DLD1 (cell line): ENCODE measurements around the gene NACC2.
"Not testable (repeated sequence)": the region's sequence is repeated elsewhere in the genome, so short reads cannot be mapped to it uniquely, and the experiment has no call there.

Experiments used
- in situ Hi-C: cut with HindIII; loops from 2 replicates; pipeline ENCODE4 v1.10.0; 2017; ENCODE audit warnings: low sequenced_read_pairs

The NACC2 gene

DNA sequence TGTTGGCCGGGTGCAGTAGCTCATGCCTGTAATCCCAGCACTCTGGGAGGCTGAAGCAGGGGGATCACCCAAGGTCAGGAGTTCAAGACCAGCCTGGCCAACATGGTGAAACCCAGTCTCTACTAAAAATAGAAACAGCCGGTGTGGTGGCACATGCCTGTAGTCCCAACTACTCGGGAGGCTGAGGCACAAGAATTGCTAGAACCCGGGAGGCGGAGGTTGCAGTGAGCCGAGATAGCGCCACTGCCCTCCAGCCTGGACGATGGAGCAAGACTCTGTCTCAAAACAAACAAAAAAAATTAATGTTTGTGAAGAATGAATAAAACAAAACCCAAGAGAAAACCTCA is 68.2 kb downstream of the NACC2 start:
- in situ Hi-C loops = not testable (repeated sequence)

- in situ Hi-C loops = no loop called here
These were observed 68.7 kb downstream of the NACC2 start for GRCh38 chr9:136026266-136026942.

DNA sequence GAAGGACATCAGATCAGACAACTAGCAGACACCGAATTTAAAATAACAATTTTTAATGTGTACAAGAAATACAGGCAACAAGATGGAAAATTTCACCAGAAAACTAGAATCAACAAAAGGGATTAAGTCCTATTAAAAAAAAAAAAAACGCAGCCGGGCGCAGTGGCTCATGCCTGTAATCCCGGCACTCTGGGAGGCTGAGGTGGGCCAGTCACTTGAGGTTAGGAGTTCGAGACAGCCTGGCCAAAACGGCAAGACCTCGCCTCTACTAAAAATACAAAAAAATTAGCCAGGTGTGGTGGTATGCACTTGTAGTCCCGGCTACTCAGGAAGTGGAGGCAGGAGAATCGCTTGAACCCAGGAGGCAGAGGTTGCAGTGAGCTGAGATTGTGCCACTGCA is 69.6 kb downstream of the NACC2 start:
- in situ Hi-C loops = no loop called here

DNA sequence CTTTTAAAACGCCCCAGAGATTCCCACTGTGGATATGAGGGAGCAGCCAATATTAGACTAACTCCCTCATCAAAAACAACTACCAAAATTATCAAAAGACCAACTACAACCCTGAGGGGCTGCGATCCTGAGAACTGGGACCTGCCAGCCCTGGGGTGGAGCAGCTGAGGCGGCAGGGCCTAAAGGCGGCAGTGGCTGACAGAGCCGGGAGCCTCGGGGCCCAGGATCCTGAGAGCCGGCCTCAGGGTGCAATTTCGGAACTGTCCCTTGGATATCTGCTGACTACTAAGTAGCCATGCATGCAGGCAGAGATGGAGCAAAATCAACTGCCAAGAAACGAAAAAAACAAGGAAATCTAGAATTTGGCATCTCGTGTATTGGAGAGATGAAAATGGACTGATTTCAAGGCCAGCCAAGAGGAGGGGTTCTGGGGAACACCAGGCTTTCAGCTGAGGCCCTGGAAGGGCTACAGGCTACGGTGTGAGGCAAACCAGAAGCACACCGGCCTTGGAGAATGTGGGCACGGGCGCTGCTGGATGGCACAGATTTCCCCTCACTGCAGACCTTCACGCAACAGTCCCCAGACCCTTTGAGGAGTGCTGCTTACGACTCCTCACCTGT is 70.3 kb downstream of the NACC2 start:
- in situ Hi-C loops = no loop called here

- in situ Hi-C loops = no loop called here
These were observed 70.8 kb downstream of the NACC2 start for GRCh38 chr9:136024286-136024685.

GRCh38 chr9:136023410-136024225 is 71.5 kb downstream of the NACC2 start:
- in situ Hi-C loops = no loop called here

- in situ Hi-C loops = no loop called here
These were observed 72.2 kb downstream of the NACC2 start for GRCh38 chr9:136022731-136023409.

GRCh38 chr9:136021872-136022681 is 73.0 kb downstream of the NACC2 start:
- in situ Hi-C loops = no loop called here

- in situ Hi-C loops = no loop called here
These were observed 73.8 kb downstream of the NACC2 start for GRCh38 chr9:136021171-136021871.

DNA sequence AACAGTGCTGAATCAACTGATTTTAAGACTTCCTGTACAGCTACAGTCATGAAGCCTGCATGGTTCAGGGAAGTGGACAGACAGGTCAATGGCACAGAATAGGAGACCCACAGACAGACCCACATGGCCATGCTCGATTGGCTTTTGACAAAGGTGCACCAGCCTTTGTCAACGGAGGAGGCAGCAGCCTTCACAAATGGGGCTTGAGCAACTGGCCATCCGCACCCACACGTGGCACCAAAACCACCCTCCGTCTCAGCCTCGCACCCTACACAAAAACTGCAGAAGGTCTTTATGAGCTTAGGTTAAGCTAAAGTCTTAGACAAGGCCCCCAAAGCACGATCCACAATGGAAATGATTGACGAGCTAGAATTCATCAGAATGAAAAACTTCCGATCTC is 74.4 kb downstream of the NACC2 start:
- in situ Hi-C loops = no loop called here

DNA sequence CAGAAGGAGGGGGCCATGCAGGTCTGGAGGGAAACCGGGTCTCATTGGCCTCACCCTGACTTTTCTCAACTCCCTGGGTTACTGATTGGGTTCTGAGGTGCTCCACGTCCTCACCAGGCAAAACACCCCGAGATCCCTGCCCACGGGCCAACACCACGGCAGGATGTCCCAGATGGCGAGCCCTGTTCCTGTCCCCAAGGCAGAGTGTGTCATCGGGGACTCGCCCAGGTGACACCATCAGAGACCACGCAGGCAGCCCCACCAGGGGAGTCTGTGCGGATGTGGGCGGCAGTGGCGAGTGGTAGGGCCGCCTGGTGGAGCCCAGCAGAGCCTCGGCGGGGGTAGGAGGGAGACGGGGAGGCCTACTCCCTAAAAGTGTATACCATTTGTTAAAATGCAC is 74.9 kb downstream of the NACC2 start:
- in situ Hi-C loops = no loop called here

GRCh38 chr9:136019681-136020060 is 75.4 kb downstream of the NACC2 start:
- in situ Hi-C loops = no loop called here

DNA sequence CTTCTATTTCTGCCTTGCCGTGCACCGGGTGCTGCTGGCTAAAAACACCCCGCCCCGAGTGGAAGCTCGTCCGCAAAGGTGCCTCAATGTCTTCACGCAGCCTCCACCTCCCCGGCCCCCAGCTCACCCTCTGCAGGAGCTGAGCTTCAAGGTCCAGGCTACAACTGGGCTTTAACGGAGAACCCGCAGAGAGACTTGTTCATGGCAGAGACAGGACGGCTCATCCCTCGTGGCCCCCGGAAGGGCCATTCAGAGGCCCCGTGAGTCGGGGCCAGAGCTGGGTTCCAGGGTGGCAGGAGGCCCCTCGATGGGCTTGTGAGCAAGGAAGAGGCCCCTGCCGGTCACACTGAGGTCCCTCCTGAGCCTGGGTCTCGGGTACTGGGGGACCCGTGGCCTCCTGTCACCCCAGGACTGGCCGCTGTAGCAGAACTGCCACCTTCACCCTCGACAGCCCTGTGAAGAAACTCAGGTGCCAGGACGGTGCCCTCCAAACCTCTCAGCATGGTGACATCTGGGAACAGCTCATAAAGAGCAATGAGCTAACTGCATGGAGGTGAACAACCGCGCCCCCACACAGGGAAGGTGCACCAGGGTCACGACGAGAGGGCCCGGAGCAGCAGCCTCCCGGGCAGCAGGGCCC is 75.9 kb downstream of the NACC2 start:
- in situ Hi-C loops = no loop called here

- in situ Hi-C loops = no loop called here
These were observed 76.6 kb downstream of the NACC2 start for GRCh38 chr9:136018257-136019031.

DNA sequence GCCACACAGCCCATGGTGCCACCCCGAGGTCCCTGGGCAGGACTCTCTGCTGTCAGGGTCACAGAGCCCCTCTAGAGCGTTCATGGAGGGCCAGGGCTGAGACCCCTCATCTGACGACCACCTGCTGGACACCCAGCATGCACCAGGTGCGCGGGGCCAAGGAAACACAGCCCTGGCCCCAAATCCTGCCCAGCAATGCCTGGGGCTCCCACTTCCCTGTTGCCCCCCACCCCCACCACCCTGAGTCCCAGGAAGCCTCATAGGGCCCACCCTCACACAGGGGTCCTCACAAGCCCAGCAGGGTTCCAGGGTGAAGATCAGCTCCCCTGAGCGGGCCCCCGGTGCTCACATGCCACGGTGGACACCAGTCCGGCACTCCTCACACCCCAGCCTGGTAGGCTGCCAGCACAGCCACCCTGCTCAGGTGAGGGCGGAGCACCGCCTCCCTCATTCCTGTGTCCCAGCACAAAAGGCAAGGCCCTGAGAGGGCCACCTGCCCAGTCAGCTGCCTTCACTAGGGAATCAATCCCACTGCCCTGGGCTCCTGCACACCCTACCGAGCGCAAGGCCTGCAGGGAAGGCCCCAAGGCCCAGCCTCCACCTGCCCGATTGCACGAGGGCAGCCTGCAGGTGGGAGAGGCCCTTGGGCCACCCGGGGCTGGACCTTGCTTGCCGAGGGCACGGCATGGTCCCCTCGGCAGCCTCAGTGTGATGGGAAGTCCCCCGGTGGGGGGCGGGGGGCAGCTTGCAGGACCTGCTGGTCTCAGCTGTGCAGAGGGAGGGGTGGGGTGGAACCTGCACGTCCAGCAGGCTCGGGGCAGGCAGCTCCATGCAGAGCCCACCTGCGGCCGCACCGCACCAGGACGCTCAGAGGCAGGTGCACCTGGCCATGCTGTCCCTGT is 77.5 kb downstream of the NACC2 start:
- in situ Hi-C loops = no loop called here

DNA sequence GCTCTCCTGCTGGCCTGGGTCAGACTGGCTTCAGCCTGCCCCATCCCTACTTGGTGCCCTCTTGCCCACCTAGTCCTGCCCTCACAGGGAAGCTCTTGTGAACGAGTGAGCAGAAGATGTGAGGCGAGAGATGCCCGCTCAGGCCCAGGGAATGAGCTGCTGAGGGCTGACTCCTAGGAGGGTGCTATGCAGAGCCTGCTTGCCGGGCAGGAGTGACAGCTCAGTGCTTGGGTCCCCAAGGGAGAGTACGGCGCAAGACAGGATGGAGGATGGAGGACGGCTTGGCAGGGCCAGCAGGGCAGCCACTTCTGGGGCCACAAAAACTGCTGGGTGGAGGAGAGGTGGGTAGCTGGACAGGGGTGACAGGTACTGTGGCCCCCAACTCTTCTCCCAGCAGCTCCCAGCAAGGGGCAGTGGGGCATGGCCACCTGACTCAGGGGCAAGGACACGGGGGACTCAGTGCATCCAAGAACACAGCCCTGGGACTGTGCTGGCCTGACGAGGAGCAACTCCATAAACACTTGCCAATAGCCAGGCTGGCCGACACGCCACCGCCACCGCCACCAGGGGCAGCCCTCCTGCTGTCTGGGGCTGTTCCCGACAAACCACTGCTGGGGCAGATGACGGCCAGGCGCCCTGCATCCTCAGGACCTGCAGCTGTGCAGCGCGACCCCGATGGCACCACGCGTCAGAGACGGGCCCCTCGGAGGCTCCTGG is 78.4 kb downstream of the NACC2 start:
- in situ Hi-C loops = no loop called here
